Vagina (tissue), 2 donors: Measurements from ENCODE around the gene FGF19. TPM values are rescaled to one million over a fixed set of nuclear protein-coding genes. Genes with fewer than 3 reads are reported as not detected.

ENCODE experiments used
- DNase-seq, 2 donors: peaks; one replicate each; pipeline ENCODE4 v3.0.0-alpha.2; 2017; ENCODE audit errors: extremely low spot score in 2 of 2
- H3K27ac ChIP-seq: fragments of 200-600 bp; sonication (generic); one replicate; pipeline ENCODE4 v1.5.1; 2019
- H3K27me3 ChIP-seq: fragments of 200-600 bp; sonication (generic); one replicate; pipeline ENCODE4 v1.5.1; 2019
- H3K36me3 ChIP-seq, 2 donors: fragments of 200-600 bp; sonication (generic); one replicate each; pipeline ENCODE4 v1.5.1; 2017 to 2019
- H3K4me1 ChIP-seq: fragments of 200-600 bp; sonication (generic); one replicate; pipeline ENCODE4 v1.5.1; 2019
- H3K4me3 ChIP-seq, 2 donors: fragments of 200-600 bp; sonication (generic); 1 replicate in 1 of 2; 2 replicates in 1 of 2; pipeline ENCODE4 v1.5.1; 2016 to 2019
- H3K9me3 ChIP-seq: fragments of 200-600 bp; sonication (generic); one replicate; pipeline ENCODE4 v1.5.1; 2019
- POLR2A ChIP-seq, 2 donors: fragments of 450-650 bp; IDR thresholded peaks; one replicate each; pipeline ENCODE4 v1.6.1; 2017; ENCODE audit warnings: antibody characterized with exemption in 2 of 2, mild to moderate bottlenecking in 2 of 2, moderate library complexity in 2 of 2
- POLR2AphosphoS5 ChIP-seq, 2 donors: sonication (generic); formaldehyde crosslinking; IDR thresholded peaks; one replicate each; pipeline ENCODE4 v1.9.0; 2017; ENCODE audit warnings: antibody characterized with exemption in 2 of 2, mild to moderate bottlenecking in 2 of 2, low read depth in 1 of 2; ENCODE audit not compliant: insufficient read depth in 1 of 2
- intact Hi-C: fragments of 100-400 bp; cut with DNase I; formaldehyde crosslinking; loops from one replicate; pipeline ENCODE4 v1.15.1; 2023
- total RNA-seq: library from RNA; depleted of rRNA; stranded (reverse); fragments of >200 nt; gene quantifications from one replicate; pipeline ENCODE4 v1.2.3, GENCODE V29; 2016
- TF ChIP-seq, protein P1 (sequence below), 3 experiments: fragments of 450-650 bp in 2 of 3; fragments of 200-600 bp in 1 of 3; sonication (generic) in 1 of 3; IDR thresholded peaks; one replicate each; pipeline ENCODE4 v1.5.1; 2017 to 2019; ENCODE audit warnings: antibody characterized with exemption in 3 of 3, mild to moderate bottlenecking in 2 of 3, moderate library complexity in 2 of 3

The FGF19 gene
- total RNA-seq, 1 donor from 2014 or later = not detected

DNA sequence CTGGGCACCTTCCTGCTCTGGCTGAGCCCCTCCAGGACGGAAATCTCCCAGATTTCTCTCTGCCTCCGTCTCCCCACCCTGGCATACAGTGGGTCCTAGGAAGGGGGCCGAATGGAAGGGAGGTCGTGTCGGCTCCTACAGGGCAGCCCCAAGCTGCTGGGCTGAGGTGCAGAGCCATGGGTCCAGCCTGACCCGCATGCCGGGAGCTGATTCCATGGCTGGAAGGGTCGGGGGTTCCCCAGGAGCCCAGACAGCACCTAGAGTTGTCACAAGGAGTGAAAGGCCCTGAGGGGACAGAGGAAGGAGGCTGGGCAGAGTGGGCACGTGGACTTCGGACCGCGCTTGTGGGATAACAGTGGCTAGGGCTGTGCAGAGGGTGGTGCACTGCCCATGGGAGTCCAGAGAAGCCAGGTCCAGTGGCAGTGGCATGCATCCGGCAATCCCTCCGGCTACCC, 46.3 kb downstream of the FGF19 start:
- TF ChIP-seq POLR2AphosphoS5 (IDR thresholded peaks at IDR 0.05; ENCODE audit: insufficient read depth in 1 of 2, low read depth in 1 of 2) (no peak), POLR2A (IDR thresholded peaks at IDR 0.05) (no peak)
- TF ChIP-seq, protein P1, sequence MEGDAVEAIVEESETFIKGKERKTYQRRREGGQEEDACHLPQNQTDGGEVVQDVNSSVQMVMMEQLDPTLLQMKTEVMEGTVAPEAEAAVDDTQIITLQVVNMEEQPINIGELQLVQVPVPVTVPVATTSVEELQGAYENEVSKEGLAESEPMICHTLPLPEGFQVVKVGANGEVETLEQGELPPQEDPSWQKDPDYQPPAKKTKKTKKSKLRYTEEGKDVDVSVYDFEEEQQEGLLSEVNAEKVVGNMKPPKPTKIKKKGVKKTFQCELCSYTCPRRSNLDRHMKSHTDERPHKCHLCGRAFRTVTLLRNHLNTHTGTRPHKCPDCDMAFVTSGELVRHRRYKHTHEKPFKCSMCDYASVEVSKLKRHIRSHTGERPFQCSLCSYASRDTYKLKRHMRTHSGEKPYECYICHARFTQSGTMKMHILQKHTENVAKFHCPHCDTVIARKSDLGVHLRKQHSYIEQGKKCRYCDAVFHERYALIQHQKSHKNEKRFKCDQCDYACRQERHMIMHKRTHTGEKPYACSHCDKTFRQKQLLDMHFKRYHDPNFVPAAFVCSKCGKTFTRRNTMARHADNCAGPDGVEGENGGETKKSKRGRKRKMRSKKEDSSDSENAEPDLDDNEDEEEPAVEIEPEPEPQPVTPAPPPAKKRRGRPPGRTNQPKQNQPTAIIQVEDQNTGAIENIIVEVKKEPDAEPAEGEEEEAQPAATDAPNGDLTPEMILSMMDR (IDR thresholded peaks at IDR 0.05) = no peak
- H3K9me3 ChIP-seq = no peaks in the 10 kb centered on the region
- no peaks in the 10 kb centered on the region for H3K27me3 ChIP-seq
- DNase-seq = no peak
- H3K4me1 ChIP-seq = no peaks in the 10 kb centered on the region
- H3K36me3 ChIP-seq = peaks cover 0 to 7% of the 10 kb centered on the region in 2 donors
- intact Hi-C loops = no loop called here
- H3K27ac ChIP-seq = no peak overlapping the region
- no peak overlapping the region for H3K4me3 ChIP-seq

DNA sequence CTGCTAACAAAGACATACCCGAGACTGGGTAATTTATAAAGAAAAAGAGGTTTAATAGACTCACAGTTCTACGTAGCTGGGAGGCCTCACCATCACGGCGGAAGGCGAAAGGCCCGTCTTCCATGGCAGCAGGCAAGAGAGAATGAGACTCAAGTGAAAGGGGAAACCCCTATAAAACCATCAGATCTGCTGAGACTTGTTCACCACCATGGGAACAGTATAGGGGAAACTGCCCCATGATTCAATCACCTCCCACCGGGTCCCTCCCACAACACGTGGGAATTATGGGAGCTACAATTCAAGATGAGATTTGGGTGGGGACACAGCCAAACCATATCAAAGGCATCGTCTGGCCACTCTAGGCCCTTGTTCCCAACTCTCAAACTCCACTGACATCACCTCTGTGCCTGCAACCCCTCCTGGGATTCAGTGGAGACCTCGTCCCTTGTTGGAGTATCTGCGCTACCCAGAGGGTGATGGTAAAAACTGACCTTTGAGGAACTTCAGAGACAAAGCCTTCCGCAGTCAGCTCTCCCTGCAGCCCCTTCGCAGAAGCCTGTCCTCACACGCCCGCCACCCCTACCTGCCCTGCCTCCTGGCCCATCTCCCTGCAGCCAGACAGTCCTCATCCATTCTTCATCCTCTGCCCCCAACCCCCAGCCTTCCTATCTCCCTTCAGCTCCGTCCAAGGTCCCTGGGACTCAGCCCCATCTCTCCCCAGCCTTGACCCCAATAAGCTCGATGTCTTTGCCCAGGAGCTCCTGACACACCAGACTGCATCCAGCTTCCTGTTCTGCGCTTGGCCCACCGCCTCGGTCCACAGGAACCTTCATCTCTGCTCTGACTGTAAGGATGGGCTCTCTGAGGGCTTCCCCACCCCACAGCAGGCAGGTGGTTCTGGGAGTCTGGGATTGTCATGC, 47.0 kb downstream of the FGF19 start:
- Histone ChIP-seq H3K36me3 (peaks cover 0 to 14% of the 10 kb centered on the region in 2 donors), H3K4me3 (no peak overlapping the region), H3K9me3 (no peaks in the 10 kb centered on the region), H3K4me1 (no peaks in the 10 kb centered on the region), H3K27me3 (no peaks in the 10 kb centered on the region), H3K27ac (no peak overlapping the region)
- DNase-seq = no peak
- TF ChIP-seq POLR2AphosphoS5 (IDR thresholded peaks at IDR 0.05; ENCODE audit: insufficient read depth in 1 of 2, low read depth in 1 of 2) (no peak), POLR2A (IDR thresholded peaks at IDR 0.05) (no peak)
- TF ChIP-seq, protein P1 (IDR thresholded peaks at IDR 0.05) = no peak
- intact Hi-C loops = no loop called here

DNA sequence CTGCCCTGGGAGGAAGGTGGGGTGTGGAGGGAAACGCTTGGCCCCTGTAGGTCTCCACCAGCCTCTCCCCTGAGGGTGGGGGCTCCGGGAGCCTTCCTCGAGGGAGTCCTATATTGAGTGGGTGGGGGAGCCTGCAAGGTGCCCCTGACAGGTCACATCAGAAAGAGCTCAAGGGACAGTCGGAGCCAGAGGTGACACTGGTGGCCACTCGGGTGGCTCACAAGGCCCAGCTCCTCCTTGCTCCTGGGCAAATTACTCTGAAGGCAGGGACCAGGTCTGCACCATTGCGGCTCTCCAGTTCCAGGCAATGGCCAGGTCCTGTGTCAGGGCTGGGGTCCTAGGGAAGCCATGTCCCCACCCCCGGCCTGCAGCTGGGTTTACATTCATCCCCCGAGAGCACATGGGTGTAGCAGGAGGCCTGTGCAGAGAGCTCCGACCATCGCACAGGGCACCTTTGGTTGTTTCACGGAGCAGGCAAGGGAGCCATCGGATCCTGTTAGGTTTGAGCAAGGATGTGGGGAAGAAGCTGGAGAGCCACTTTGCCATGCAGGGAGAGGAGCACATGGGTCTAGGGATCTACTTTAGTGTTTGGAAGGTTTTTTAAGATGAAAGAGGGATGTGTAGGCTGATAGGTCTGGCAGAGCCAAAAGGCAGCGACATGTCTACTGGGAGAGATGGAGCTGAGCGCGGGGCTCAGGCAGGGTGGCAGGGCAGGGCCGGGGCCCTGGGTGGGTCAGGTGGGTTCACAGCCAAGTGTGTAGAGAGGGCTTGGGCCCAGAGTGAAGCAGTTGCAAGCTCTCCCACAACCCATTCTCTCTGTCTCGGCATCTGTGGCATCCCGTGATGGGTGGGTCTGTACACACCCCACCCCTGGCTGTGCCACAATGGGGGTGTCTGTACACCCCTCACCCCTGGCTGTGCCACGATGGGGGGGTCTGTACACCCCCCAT, 48.1 kb downstream of the FGF19 start:
- Histone ChIP-seq H3K9me3 (no peaks in the 10 kb centered on the region), H3K4me1 (no peaks in the 10 kb centered on the region), H3K27me3 (no peaks in the 10 kb centered on the region), H3K36me3 (peaks cover 0 to 18% of the 10 kb centered on the region in 2 donors), H3K27ac (no peak overlapping the region), H3K4me3 (no peak overlapping the region)
- intact Hi-C loops = no loop called here
- DNase-seq = no peak
- TF ChIP-seq, protein P1 (IDR thresholded peaks at IDR 0.05) = no peak
- TF ChIP-seq POLR2AphosphoS5 (IDR thresholded peaks at IDR 0.05; ENCODE audit: insufficient read depth in 1 of 2, low read depth in 1 of 2) (no peak), POLR2A (IDR thresholded peaks at IDR 0.05) (no peak)

DNA sequence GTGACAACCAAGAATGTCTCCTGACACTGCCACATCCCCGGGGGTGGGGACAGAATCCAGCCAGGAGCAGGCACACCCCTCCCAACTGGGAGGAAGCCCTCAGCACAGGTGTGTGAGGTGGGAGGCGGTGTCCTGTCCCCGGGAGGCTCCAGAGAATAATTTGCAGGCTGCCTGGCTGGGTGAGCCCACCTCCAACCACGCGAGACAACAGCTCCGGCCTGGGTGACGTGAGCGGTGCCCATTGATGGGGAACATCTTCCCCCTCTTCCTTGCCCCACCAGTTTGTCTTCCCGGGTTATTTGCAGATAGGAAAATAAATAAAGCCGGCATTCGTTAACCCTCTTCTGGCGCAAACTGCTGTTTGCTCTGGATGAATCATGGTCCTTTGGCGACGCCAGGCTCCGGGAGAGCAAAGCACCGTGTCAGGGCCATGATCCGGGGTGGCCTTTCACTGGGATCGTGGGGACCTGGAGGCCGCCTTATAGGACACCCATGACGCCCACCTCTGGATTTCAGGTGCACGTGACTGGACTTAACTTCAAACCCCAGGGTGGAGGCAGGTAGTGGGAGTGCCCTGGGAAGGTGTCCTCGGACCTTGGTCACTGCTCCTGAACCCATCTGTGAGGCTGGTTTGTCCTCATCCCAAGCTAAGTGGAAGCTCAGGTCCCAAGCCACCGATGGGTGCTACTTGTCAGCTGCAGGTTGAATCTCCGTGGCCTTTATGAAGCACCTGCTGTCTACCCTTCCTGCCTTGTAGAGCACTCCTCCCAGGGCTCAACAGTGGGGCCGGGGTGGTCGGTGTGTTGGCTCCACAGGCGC, 49.0 kb downstream of the FGF19 start:
- no peak for TF ChIP-seq POLR2AphosphoS5 (IDR thresholded peaks at IDR 0.05; ENCODE audit: insufficient read depth in 1 of 2, low read depth in 1 of 2)
- TF ChIP-seq, protein P1 (IDR thresholded peaks at IDR 0.05) = no peak
- TF ChIP-seq POLR2A (IDR thresholded peaks at IDR 0.05) = no peak
- no peak for DNase-seq
- Histone ChIP-seq H3K36me3 (peaks cover 0 to 18% of the 10 kb centered on the region in 2 donors), H3K27me3 (no peaks in the 10 kb centered on the region), H3K27ac (no peak overlapping the region), H3K9me3 (no peaks in the 10 kb centered on the region), H3K4me3 (no peak overlapping the region), H3K4me1 (no peaks in the 10 kb centered on the region)
- intact Hi-C loops = no loop called here
